Astrocyte of the hippocampus (primary cell): Measurements from ENCODE around the gene PTPRF.

Experiments
- DNase-seq: peaks from one replicate; pipeline ENCODE4 v3.0.0; 2011; ENCODE audit warnings: low read depth, low spot score

PTPRF gene

GRCh38 chr1:43512681-43513080, 18.0 kb upstream of the PTPRF start:
- DNase-seq = no peak

- DNase-seq = no peak
Observed at GRCh38 chr1:43513471-43514173, 17.1 kb upstream of the PTPRF start.

DNA sequence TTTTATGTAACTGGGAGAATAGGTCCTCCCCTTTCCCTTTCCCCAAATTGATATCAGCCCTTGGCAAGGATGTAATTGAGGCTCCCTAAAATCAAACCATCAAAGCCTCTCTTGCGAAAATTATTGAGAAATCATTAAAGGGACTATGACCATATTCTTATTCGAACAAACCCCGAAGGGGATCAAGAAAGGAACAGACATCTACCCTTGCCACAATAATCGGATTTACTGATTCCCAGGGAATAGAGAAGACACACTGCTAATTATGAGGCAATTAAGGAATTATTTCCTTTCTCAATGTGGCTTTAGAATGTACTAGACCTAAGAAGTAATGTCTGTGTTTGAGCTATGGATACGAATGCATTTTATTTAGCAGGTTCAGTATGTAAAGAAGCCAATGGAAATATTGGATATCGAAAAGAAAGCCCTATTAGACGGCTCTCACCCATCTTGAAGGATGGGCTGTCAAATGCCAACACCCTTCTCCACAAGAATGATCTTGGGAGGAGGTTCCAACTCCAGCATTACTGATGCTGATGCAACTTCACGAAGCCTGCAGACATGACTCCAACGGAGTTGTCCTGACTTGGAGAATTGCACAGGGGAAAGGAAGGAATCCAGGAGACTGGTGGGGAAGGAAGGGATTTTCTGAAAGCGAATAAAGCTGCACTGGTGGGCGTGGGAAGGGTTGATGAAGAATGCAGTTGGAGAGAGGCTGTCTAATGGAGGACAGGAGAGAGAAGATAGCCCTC, 11.6 kb upstream of the PTPRF start:
- DNase-seq = no peak

DNA sequence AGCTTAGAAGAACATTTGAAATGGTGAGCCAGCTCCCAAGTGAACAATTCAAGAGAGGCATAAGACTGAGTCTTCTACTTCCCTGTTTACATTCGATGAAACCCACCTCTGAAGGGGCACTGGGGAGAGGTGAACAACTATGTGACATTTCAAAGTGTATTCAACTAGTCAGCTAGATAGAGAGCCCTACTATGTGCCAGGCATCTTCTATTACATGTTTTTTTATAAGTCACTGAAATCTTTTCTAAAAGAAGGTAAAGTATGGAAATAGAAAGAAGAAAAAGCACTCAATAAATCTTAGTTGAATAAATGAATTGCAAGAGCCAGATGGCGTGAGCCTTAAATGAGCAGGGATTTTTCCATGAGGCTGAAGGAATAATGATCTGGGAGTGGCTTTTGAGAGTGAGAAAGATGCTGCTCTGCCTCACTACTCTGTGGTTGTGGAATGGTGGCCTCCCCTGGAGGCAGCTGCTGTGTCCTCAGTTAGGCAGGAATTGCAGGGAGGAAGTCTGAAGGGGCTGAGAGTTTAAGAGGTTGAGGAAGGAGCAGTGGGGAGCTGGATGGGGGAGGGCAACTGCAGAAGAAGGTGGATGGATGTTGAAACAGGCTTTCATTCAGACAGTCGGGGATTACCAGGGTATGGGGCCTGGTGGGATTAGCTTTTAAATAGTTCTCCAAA, 10.4 kb upstream of the PTPRF start:
- no peak for DNase-seq

- DNase-seq = no peak
Observed at GRCh38 chr1:43521078-43521477, 9.6 kb upstream of the PTPRF start.

DNA sequence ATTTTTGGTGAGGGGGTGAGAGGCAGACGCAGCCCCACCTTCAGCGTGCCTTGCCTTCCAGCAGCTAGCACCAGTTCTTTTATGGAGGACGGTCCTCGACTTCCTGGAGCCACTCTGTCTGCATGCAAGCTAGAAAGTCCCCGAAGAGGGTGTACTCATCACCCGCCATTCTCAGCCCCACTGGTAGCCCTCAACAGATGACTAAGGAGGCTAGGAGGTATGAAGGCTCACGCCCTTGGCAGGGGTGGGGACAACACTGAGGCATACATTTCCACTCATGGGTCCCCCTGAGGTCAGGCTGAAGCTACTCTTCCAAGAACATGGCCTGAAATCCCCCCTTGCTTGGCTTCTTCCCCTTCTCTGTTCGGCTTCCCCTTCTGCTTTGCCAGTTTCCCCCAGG, 8.9 kb upstream of the PTPRF start:
- DNase-seq = no peak

DNA sequence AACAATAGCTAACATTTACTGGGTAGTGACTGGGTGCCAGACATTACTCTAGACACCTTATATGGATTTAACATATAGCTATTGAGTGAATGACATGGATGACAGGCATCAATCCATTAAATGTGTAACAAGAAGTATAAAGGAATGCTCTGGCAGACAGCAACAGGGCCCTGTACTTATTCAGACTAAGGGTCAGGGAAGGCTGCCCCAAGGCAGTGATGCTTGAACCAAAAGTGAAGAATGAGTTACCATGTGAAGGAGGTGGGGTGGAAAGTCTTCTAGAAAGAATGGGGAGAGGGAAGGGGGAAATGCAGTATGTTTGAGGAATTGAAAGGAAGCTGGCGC, 8.3 kb upstream of the PTPRF start:
- DNase-seq = no peak

- peak; percentile 41 for DNase-seq
Observed at GRCh38 chr1:43522776-43523480, 7.8 kb upstream of the PTPRF start.

GRCh38 chr1:43524804-43525203, 5.9 kb upstream of the PTPRF start:
- no peak for DNase-seq

DNA sequence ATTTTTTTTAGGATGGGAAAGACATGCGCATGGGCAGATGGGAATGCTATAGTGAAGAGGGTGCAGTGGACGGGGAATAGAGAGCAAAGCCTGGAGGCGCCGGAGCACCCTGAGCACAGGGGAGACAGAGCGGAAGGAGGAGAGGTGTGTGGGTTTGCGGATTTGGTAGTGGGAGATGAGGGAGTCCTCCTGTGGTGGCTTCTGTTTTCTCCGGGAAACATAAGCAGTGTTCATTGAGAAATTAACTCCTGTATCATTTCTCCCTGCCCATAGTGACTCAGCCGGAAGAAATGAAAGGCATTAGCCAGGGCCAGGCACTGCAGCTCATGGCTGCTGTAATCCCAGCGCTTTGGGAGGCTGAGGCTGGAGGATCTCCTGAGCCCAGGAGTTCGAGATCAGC, 4.7 kb upstream of the PTPRF start:
- DNase-seq = peak; percentile 69

- no peak for DNase-seq
Observed at GRCh38 chr1:43527111-43527878, 3.4 kb upstream of the PTPRF start.

DNA sequence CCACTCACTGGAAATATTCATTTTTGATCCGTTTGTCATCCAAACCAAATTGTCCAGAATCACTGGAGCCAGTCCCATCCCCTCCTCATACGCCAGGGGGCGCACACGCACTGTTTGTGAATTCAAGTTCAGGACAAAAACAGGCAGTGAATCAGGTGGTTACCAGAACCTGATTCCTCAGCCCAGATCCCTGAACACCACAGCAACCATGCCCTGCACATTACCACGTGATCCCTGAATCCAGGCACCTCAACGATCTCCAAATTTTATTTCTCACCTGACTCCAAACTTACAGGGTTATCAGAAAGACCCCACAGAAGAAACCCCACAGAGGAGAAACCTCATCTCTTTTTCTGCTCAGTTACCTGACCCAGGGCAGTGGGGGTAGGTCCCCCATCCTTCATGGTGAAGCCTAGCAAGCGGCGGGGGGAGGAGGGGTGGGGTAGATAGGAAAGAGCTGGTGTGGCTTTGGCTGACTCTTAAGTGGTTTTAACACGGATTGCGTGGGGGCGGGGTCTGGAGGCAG, 1.4 kb upstream of the PTPRF start:
- DNase-seq = peak; percentile 93

DNA sequence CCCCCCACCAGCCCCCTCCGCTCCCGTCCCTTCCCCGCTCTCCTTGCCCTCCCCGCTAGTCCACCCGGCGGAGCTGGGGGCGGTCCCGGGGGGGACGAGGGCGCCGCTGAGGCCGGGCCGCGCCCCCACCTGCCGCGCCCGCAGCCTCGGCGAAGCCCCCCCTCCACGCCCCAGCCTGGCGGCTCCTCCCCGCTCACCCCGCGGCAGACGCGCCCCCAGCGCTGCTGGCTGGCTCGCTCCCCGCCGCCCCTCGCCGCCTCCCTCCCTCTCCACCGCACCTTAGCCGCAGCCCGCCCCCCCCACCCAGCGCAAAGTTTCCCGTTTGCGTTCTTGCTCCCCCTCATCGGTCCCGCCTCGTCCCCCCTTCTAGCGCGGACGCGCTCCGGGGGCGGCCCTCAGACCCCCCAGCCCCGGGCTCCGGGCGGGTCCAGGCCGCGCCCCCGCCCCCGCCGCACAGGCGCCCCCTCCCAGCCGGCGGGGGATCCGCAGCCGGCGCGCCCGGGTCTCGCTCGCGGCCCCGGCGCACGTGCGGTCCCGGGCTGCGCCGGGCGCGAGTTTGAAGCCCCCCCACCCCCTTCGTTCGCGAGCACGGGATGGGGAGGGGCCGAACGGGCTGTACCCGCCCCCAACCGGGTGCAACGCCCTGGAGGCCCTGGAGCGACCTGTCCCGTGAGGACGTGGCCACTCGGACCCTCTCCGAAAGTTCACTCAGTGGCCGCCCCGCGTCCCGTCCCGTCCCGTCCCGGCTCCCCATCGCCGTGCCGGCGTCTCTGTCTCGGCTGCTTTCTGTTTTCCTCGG, 623 bp downstream of the PTPRF start:
- DNase-seq = peak; percentile 65

GRCh38 chr1:43531906-43532584, 1.4 kb downstream of the PTPRF start:
- no peak for DNase-seq

DNA sequence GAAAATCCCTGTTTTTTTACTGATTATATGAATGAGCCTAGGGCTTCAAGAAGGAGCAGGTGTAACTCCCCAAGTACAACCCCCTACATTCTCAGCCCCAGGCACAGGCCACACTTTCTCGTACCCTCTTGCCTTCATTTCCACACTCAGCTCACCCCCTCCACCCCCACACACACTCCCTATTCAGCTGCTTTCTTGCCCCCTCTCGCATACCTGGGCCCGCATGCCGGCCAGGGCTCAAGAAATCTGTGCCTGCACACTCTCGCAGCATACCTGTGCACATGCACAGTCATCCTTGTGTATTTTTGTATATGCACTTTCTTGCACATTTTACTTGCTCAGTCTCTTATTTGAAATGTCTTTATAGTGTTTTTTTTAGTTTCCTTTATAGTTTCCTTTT, 2.0 kb downstream of the PTPRF start:
- no peak for DNase-seq

GRCh38 chr1:43533584-43533983, 2.9 kb downstream of the PTPRF start:
- no peak for DNase-seq

DNA sequence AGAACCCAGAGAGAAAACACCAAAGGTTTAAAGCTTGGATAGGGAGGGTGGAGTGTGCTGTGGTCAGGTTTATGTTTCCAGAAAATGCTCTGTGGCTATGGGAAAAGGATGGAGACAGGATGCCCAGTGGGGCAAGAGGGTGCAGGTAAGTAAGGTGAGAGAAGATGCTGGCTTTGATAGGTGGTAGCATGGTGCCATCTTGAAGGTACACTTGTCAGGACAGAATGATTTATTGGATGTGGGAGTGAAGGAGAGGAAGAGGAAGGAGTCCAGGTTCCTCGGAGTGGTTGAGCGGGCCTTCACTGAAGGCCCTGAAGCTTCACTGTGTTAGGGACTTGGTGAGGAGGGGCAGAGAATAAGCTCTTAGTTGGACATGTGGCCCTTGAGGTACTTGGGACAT, 3.6 kb downstream of the PTPRF start:
- no peak for DNase-seq

GRCh38 chr1:43536196-43536863, 5.6 kb downstream of the PTPRF start:
- no peak for DNase-seq

DNA sequence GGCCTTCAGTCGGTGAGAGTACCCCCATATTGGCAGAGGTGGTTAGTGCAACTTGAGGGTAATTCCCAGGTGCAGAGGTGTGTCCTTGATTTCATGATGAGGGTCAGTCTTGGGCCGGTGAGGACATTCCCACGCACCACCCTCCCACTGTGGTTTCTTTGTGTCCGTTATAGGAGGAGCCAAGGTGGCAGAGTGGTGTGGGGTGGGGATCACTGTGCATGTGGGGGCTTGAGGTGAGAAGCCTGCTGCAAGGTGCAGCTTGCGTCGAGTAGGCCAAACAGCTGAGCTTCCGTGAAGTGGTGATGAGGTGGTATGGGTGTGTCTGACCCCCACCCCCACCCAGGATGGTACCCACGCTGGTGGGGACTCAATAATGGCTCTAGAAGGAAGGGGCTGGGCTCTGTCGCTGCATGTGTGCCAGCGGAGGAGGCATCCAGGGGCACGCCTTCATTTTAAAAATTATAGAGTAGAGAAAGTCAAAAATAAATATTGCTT, 6.2 kb downstream of the PTPRF start:
- DNase-seq = no peak
